GM12892 (cell line): ENCODE measurements around the gene CD19.

Experiments
- POLR2A ChIP-seq: IDR thresholded peaks from 2 replicates; pipeline ENCODE4 v1.6.1; 2011; ENCODE audit warnings: low read depth, low read length, control low read depth
- POLR2AphosphoS5 ChIP-seq: IDR thresholded peaks from 2 replicates; pipeline ENCODE4 v1.6.1; 2011; ENCODE audit warnings: low read depth, low read length, control low read depth

- TF ChIP-seq POLR2A (no peak), POLR2AphosphoS5 (no peak)
Observed at GRCh38 chr16:28935924-28936783, 4.4 kb downstream of the CD19 start.
